Left cardiac atrium (tissue), 4 donors: ENCODE data around the gene HIVEP3. TPM values are rescaled to one million over a fixed set of nuclear protein-coding genes. Genes with fewer than 3 reads are reported as not detected.

Experiments
- ATAC-seq, 2 donors: fragments of 200-7000 bp; cut with Tn5 transposase; one replicate each; pipeline ENCODE4 v1.9.1; 2020; ENCODE audit warnings: mild to moderate bottlenecking in 2 of 2, moderate library complexity in 2 of 2
- DNase-seq: peaks from one replicate; pipeline ENCODE4 v3.0.0-alpha.2; 2020
- intact Hi-C, 2 donors: fragments of 100-400 bp; cut with DNase I; formaldehyde crosslinking; loops; one replicate each; pipeline versions ENCODE4 v1.14.1 to v1.15.1; 2022 to 2023
- total RNA-seq, 2 donors: library from RNA; stranded (reverse); fragmentation: NEBNext Ultra II Directional; extraction: Animal tissue kit (Norgen Biotek cat#: 25700); gene quantifications; one replicate each; pipeline ENCODE4 v1.2.1, GENCODE V29; 2021
- donor health status: DM: no; HTN: yes; CAD: no.
- donor health status: DM: no; HTN: yes; CAD: no; lungs with severe emphysema.
- donor health status: DM: yes; HTN: yes; CAD: no.
- donor health status: Dilated cardiomyopathy.

The HIVEP3 gene
- total RNA-seq, 2 donors from 2014 or later: 6.6 to 7.2 TPM

DNA sequence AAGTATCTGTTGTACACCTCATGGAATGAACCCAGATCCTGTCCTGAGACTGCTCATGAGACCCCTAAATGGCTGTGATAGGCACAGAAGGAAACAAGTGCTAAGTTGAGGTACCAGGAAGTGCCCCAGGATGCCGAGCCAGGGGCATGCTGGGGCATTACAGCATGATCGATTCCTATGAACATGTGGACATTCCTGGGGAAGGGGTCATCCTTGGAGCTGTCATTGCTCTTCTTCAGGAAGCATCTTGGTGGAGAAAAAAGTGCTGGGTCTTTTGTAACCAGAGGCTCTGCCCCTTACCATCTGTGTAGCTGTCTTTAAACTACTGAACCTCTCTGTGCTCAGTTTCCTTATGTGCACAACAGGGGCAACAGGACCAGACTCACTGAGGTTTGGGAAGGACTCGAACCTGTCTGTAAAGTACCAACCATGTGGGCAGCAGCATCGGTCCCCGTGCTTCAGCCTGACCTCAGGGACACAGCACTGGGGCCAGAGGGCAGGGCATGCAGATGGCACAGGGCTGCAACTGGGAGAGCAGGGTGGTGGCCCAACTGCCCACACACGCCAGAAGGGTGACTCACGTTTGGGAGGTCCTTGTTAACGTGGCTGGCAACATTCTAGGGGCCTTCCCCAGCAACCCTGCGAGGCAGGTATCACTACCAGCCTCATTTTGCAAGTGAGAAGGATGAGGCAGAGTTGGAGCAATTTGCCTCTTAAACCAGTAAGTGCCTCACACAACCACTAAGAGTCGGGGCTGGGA, 291.9 kb downstream of the HIVEP3 start:
- DNase-seq: no peak
- intact Hi-C loops: no loop called here
- ATAC-seq: peak in 1 of 2 donors; percentile 75

DNA sequence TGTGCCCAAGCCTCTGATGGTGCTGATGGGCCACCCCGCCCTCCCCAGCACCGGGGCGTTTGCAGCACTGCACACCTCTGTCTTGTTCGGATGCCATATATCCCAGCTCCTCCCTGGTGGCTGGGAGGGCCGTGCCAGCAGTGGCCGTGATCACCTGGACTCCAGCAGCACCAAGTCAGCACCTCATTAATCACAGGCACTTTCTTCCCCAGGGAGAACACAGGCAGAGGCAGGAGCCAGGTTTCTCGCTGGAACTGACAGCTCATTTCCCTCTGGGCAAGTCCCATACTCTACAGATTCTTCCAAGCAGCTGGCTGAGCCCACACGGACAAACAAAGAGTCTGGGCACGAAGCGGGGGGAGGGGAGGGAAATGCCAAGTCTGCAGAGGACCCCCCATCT, 292.6 kb downstream of the HIVEP3 start:
- DNase-seq: no peak
- peak; percentile 38 to 60 for ATAC-seq
- intact Hi-C loops: no loop called here

DNA sequence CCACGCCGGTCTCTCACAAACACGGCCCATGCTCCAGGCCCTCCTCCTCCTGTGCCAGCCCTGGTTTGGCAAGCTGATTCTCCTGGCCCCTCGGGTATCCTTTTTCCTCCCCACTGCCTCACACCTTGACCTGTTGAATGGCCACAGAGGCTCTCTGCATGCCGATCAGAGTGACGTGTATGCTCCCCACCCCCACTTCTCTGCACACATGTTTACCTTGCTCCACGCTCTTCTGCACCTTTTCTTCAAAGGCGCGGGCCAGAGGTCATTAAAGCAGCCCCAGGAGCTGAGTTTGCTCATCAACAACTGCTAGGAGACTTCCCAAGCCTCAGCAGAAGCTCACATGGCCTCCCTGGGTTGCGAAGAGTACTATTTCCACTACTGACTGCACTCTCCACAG, 295.0 kb downstream of the HIVEP3 start:
- no peak for ATAC-seq
- intact Hi-C loops: no loop called here
- no peak for DNase-seq

DNA sequence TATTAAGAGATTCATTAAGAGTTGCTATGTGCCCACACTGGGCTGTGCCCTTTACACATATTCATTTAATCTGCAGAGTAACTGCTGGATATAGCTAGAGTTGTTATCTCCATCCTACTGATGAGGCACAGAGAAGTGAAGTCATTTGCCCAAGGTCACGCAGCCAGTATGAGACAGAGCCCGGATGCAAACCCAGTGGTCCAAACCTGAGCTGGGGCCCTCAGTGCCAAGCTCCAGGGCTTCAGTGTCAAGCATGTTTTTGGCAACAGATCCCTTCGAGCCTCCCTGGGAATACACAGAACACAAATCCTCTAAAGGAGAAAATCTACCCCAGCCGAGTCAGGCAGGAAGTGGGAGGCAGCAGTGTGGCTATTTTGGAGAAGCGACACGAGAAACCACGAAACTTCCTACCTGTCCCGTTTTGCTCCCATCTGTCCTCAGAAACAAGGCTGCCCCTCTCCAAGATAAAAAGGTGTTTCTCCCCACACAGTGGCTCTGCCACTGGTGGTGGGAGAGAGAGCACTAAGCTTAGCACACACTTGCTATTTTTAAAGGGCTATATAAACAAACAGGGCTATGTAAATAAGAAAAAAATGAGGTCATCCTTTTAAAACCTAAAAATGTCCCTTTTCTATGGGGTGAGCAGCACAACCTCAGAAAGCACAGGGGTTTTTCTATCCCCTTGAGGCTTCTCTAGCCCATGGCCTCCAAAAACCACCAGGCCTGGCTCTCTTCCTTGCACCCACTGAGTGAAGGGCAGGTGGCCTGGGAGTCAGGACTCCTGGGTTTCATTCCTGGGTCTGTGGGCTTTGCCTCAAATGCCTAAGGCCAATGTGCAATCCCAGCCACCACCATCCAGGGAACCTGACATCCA, 295.6 kb downstream of the HIVEP3 start:
- DNase-seq (no peak), ATAC-seq (no peak)
- intact Hi-C loops: no loop called here

DNA sequence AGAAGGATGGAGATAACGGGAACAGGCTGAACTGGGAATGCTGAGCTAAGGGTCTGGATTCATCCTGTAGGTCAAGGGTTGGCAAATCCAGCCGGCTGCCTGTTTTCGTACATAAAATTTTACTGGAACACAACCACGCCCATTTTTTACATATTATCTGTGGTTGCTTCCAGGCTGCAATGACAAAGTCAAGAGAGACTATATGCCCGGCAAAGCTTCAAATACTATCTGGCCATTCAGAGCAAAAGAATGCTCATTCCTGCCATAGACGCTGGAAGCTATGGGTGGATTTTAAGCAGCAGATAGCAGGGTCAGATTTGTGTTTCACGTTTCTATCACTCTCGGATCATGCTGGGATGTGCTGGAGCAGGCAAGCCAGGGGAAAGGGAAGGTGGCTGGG, 296.3 kb downstream of the HIVEP3 start:
- intact Hi-C loops: no loop called here
- no peak for ATAC-seq
- no peak for DNase-seq

DNA sequence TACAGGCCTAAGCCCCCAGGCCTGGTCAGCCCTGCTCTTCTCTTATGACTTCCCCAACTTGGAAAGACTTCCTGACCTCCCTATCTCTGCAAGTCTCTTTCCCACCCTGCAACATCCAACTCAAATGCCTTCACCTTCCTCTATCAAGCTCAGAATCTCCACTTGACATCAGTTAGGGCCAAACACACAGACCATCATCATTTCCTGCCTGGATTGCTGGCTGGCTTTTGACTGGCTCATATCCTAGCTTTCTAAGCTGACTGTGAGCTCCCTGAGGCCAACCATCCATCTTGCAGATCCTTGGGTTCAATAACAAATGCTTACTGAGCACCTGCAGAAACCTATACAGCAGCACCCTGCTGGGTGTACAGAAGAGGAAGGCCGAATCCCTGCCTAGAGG, 296.9 kb downstream of the HIVEP3 start:
- no peak for DNase-seq
- intact Hi-C loops: no loop called here
- ATAC-seq: no peak

GRCh38 chr1:41621256-41621655, 297.5 kb downstream of the HIVEP3 start:
- intact Hi-C loops: no loop called here
- no peak for DNase-seq
- ATAC-seq: no peak

DNA sequence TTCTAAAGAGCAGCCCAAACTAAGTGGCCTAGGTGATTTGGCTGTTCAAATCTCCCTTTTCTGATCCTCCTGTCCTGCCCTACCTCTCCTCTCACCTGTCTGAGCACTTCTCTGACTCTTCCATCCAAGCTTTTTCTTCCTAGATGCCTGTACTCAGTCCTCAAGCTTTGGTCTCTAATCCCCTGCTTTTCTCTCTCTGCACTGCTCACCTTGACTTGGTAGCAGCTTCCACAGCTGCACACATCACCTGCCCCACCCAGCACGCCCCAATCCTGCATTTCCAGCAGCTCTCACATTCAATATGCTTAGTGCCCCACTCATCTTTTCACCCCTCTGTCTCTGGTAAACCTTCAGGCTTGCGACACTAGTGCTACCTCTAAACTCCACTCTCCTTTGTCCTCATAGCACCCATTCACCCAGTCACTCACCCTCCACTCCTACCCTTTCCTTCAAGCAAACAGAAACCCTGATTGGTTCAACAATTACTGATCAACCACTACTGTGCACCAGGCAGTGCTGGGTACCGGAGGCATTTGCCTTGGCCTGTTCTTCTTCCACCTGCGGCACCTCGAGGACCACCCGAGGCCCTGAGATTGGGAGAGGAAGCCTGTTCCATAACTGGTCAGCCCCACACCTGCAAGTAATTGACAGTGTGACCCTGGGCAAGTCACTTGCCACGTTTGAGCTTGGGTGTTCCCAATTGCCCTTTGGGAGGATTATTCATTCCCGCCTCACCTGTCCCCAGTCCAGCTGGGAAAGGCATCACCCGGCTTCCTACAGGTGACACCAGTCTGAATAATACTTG, 298.2 kb downstream of the HIVEP3 start:
- no peak for DNase-seq
- intact Hi-C loops: no loop called here
- ATAC-seq: no peak

- no peak for ATAC-seq
- no peak for DNase-seq
- intact Hi-C loops: no loop called here
Observed at GRCh38 chr1:41619511-41620364, 299.0 kb downstream of the HIVEP3 start.

- DNase-seq (no peak), ATAC-seq (no peak)
- intact Hi-C loops: no loop called here
Observed at GRCh38 chr1:41618871-41619270, 299.9 kb downstream of the HIVEP3 start.

DNA sequence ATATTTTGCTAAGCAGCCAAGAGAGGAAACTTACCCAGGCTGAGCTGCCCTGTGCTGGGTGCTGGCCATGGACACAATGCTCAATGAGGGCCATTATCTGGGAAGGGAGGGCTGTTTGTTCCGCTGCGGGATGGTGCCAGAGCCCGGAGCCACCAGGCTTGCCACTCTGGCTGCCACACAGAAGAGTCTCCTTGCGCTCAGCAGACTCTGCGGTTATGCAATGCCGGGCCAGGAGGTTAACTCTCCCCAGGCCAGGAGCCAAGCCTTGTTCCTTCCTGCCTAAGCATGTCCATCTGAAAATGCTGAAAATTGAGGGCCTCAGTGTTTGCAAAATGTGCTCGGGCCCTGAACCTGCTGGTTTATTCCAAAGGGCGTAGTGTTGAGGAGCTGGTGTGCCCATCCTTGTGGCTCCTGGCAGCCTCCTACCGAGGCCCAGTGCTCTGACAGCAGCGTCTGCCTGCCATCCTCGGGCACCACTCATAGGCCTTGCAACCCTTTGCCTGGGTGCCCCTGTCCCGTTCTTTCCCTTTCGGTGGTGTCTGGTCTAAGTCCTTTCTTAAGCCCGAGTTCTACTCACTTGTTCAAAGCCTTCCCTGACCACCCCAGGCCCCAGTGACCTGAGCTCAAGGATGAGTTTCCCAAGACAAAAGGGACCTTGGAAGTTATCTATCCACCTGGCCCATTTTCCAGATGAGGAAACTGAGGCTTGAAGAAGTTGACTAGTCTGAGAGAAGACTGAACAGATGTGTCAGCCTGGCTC, 300.5 kb downstream of the HIVEP3 start:
- DNase-seq: peak; percentile 91
- intact Hi-C loops: no loop called here

GRCh38 chr1:41617336-41617735, 301.4 kb downstream of the HIVEP3 start:
- intact Hi-C loops: no loop called here
- no peak for ATAC-seq

More for the DNA sequence above, 300.5 kb downstream of the HIVEP3 start:
- peak; percentile 96 to 97 for ATAC-seq

DNA sequence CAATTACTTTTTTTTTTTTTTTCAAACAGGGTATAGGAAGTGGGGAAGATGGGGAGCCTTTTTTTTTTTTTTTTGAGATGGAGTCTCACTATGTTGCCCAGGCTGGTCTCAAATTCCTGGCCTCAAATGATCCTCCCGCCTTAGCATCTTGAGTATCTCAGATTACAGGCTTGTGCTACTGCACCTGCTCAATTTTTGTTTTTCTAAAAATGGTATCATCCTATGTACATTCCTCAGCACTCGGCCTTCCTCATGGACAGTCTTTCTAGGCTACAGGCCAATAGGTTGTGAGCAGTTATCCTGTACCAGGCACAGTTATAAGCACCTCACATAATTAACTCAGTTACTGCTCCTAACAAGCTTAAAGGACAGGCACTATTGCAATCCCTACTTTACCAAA, 302.2 kb downstream of the HIVEP3 start:
- DNase-seq (no peak), ATAC-seq (no peak)
- intact Hi-C loops: no loop called here

More at GRCh38 chr1:41617336-41617735, 301.4 kb downstream of the HIVEP3 start:
- no peak for DNase-seq

DNA sequence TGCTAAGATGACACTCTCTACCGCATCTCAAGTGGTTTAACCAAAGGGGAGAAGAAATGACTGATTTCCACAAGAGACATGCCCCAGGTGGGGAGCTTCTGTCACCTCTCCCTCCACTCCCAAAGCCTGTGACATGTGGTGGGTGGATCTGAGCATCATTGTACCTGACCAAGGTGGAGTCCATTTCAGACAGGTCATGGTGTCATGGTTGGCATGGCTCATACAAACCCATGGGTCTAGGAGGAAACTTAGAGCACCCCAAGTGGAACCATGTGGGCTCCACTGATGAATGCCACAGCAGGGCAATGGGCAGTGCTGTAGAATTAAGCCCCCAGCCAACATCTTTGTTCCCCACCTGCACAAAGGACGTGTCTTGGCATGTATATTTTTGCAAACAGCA, 302.7 kb downstream of the HIVEP3 start:
- DNase-seq (no peak), ATAC-seq (no peak)
- intact Hi-C loops: no loop called here

- no peak for ATAC-seq
- intact Hi-C loops: no loop called here
- no peak for DNase-seq
Observed at GRCh38 chr1:41615316-41615715, 303.4 kb downstream of the HIVEP3 start.

DNA sequence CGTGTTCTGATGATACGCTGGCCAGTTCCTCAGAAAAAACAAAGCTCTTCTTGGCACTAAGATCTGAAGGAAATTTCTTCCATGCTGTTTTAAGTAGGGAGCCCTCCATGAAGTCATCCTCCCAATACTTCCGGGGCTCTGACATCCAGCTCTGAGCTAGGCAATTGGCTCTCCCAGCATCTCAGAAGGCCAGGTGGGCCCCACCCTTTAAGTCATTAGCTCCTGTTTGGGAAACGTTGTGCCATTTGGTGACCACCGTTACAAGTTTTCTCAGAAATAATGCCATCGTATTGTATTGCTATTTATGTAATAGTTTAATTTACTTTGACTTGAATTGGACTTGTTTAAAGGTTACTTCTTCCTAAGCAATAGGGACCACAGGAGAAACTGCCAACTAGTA, 303.9 kb downstream of the HIVEP3 start:
- intact Hi-C loops: no loop called here
- DNase-seq: no peak
- no peak for ATAC-seq

DNA sequence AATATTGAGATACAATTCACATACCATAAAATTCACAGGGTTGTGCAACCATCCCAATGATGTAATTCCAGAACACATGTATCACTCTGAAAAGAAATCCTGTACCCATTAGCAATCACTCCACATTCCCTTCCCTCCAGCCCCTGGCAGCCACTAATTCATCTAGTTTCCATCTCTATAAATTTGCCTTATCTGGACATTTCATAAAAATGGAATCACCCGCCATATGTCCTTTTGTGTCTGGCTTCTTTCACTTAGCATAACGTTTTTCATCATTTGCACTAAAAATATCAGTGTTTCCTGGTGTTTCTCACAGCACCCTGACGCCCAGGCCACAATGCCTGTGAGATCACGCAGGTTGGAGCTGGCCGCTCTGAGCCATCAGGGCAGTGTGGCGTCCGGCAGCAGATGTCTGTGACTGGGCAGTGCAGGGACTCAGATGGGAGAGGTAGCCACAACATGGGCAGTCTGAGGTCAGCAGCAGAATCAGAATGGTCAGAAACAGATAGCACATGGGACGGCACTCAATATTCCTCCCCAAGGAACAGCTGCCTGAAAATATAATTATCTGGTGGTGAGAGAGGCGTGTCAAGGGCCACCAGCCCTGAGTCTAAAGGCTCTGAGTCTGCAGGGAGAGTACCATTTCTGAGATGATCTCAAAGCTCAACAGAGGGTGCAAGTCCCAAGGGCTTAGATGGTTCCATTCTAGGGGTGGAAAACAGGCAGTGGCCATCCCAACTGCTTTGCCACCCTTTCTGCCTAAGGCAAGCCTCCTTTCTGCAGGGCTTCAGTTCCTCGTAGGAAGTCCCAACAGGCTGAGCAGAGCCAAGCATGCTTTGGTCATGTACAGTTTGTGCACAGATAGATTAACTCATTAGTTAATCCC, 304.8 kb downstream of the HIVEP3 start:
- no peak for ATAC-seq
- intact Hi-C loops: no loop called here
- no peak for DNase-seq
